WTC11 (cell line): ENCODE measurements around the gene CRYZ. TPM values are rescaled to one million over a fixed set of nuclear protein-coding genes. Genes with fewer than 3 reads are reported as not detected.
A peak's percentile ranks its signal among the peaks of the same experiment; 100 is the strongest.

ENCODE experiments used
- ATAC-seq: fragments of 200-7000 bp; cut with Tn5 transposase; 2 replicates; pipeline ENCODE4 v1.10.0; 2021; ENCODE audit warnings: mild to moderate bottlenecking, moderate library complexity
- CTCF ChIA-PET: fragments of 300-600 bp; sonication (Branson Sonifier 250); formaldehyde crosslinking; loops from one replicate; lab custom pipeline; 2021; ENCODE audit warnings: antibody characterized with exemption; lab: Charles Lee
- POLR2A ChIA-PET: fragments of 350-600 bp; sonication (Branson Sonifier 250); formaldehyde crosslinking; loops from one replicate; lab custom pipeline; 2021; ENCODE audit warnings: antibody characterized with exemption; lab: Charles Lee
- DNase-seq: peaks from one replicate; pipeline ENCODE4 v3.0.0; 2021; ENCODE audit warnings: low spot score
- H3K27ac Mint-ChIP-seq: 2 replicates; pipeline ENCODE4 v1.8.0; 2021; ENCODE audit warnings: mixed read lengths
- H3K27me3 Mint-ChIP-seq: 2 replicates; pipeline ENCODE4 v1.8.0; 2021; ENCODE audit warnings: low read depth, mild to moderate bottlenecking, moderate library complexity, mixed read lengths
- H3K36me3 Mint-ChIP-seq: 2 replicates; pipeline ENCODE4 v1.8.0; 2021; ENCODE audit warnings: mixed read lengths
- H3K4me1 Mint-ChIP-seq: 2 replicates; pipeline ENCODE4 v1.8.0; 2022; ENCODE audit warnings: mixed read lengths
- H3K4me3 Mint-ChIP-seq: 2 replicates; pipeline ENCODE4 v1.8.0; 2021; ENCODE audit warnings: mild to moderate bottlenecking, moderate library complexity, mixed read lengths
- H3K9me3 Mint-ChIP-seq: 2 replicates; pipeline ENCODE4 v1.8.0; 2021; ENCODE audit warnings: mixed read lengths
- ATF1 ChIP-seq: sonication (generic); formaldehyde crosslinking; IDR thresholded peaks from 2 replicates; pipeline ENCODE4 v1.8.1; 2023; ENCODE audit warnings: mild to moderate bottlenecking, moderate library complexity, missing genetic modification reagents
- CDX4 ChIP-seq: fragments of 250-450 bp; sonication (Bioruptor Pico); IDR thresholded peaks from 2 replicates; pipeline ENCODE4 v1.9.0; 2021; ENCODE audit warnings: moderate library complexity, mild to moderate bottlenecking, inconsistent platforms, borderline replicate concordance
- E2F5 ChIP-seq: sonication (generic); formaldehyde crosslinking; IDR thresholded peaks from 2 replicates; pipeline ENCODE4 v1.8.1; 2022; ENCODE audit warnings: mild to moderate bottlenecking, moderate library complexity, missing genetic modification reagents
- ELF4 ChIP-seq: sonication (generic); formaldehyde crosslinking; IDR thresholded peaks from 2 replicates; pipeline ENCODE4 v1.8.1; 2022; ENCODE audit warnings: low read depth, mild to moderate bottlenecking, moderate library complexity, missing genetic modification reagents
- ESRRA ChIP-seq: sonication (generic); formaldehyde crosslinking; IDR thresholded peaks from 2 replicates; pipeline ENCODE4 v1.8.1; 2022; ENCODE audit warnings: mild to moderate bottlenecking, missing genetic modification reagents, borderline replicate concordance
- ETV6 ChIP-seq: sonication (generic); formaldehyde crosslinking; IDR thresholded peaks from 2 replicates; pipeline ENCODE4 v1.8.1; 2022; ENCODE audit warnings: mild to moderate bottlenecking, missing genetic modification reagents
- MXD4 ChIP-seq: fragments of 250-450 bp; sonication (Bioruptor Pico); IDR thresholded peaks from 2 replicates; pipeline ENCODE4 v1.8.0; 2021; ENCODE audit warnings: mild to moderate bottlenecking, moderate library complexity, borderline replicate concordance
- NFYB ChIP-seq: sonication (generic); formaldehyde crosslinking; conservative IDR thresholded peaks from 2 replicates; pipeline ENCODE4 v1.8.0; 2022; ENCODE audit warnings: low read depth, missing genetic modification reagents
- NR1H2 ChIP-seq: sonication (generic); formaldehyde crosslinking; IDR thresholded peaks from 2 replicates; pipeline ENCODE4 v1.9.0; 2021; ENCODE audit warnings: mild to moderate bottlenecking, moderate library complexity, missing genetic modification reagents
- NR2C2 ChIP-seq: sonication (generic); formaldehyde crosslinking; IDR thresholded peaks from 2 replicates; pipeline ENCODE4 v1.8.0; 2022; ENCODE audit warnings: mild to moderate bottlenecking, missing genetic modification reagents
- OVOL2 ChIP-seq: fragments of 250-450 bp; sonication (Bioruptor Pico); IDR thresholded peaks from 2 replicates; pipeline ENCODE4 v1.9.0; 2021; ENCODE audit warnings: mild to moderate bottlenecking, borderline replicate concordance
- SMAD4 ChIP-seq: sonication (generic); formaldehyde crosslinking; IDR thresholded peaks from 2 replicates; pipeline ENCODE4 v1.8.0; 2022; ENCODE audit warnings: mild to moderate bottlenecking, missing genetic modification reagents
- SP1 ChIP-seq: sonication (generic); formaldehyde crosslinking; conservative IDR thresholded peaks from 2 replicates; pipeline ENCODE4 v1.8.1; 2022; ENCODE audit warnings: missing genetic modification reagents
- total RNA-seq: library from RNA; stranded (reverse); gene quantifications from 3 replicates; pipeline ENCODE4 v1.2.3, GENCODE V29; 2021
- TF ChIP-seq, protein P1 (sequence below): sonication (generic); formaldehyde crosslinking; IDR thresholded peaks from 2 replicates; pipeline ENCODE4 v1.8.1; 2023; ENCODE audit warnings: mild to moderate bottlenecking, missing genetic modification reagents, borderline replicate concordance
- TF ChIP-seq, protein P2 (sequence below): sonication (generic); formaldehyde crosslinking; IDR thresholded peaks from 2 replicates; pipeline ENCODE4 v1.8.1; 2022; ENCODE audit warnings: low read depth, mild to moderate bottlenecking, moderate library complexity, missing genetic modification reagents, borderline replicate concordance
- TF ChIP-seq, protein P3 (sequence below): sonication (generic); formaldehyde crosslinking; IDR thresholded peaks from 2 replicates; pipeline ENCODE4 v1.8.1; 2022; ENCODE audit warnings: low read depth, missing genetic modification reagents, borderline replicate concordance
- TF ChIP-seq, protein P4 (sequence below): sonication (generic); formaldehyde crosslinking; conservative IDR thresholded peaks from 2 replicates; pipeline ENCODE4 v1.8.1; 2023; ENCODE audit warnings: mild to moderate bottlenecking, low read depth, missing genetic modification reagents, moderate library complexity

CRYZ gene
- total RNA-seq, 1 experiment from 2014 or later: 42.2 TPM

DNA sequence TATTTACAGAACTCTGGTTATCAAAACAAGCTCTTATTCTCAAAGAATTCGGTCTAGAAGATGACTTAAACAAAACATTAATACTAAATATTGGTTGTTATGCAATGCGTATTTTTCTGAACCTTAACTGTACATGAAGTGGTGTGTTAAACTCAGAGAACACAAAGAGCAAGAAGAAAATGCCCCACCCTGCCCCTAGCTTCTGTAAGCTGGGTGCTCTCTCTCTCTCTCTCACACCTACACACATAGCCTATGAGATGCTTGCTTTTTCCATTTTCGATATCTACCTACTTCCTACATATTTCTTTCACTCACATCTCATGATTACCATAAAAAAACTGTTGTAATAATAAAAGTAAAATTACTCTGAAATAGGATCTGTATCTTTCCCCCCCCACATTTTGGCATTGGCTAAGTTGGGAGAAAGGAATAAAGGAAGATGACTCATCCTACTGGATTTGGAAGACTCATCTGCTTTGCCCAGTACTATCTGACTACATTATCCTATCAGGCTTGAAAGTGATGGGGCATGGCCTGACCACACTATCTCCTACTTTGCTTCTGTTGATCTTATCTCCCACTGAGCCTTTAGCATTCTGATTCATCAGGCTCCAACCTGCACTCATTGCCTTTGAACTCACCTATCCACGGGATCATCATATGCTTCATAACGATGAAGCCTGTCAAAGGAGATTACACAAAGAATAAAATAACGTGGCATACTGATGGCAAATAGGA is 2.9 kb downstream of the CRYZ start:
- no peaks in the 10 kb centered on the region for H3K27me3 Mint-ChIP-seq
- no peak for ATAC-seq
- H3K4me1 Mint-ChIP-seq: peaks cover 31% of the 10 kb centered on the region
- CTCF ChIA-PET: interaction anchor here (0.7 to 1.6 kb wide), 2 partner anchors 37 to 1308 kb away, joined by 4 to 5 read pairs; no protein-coding TSS in a partner anchor
- H3K36me3 Mint-ChIP-seq: peaks cover 38% of the 10 kb centered on the region
- peaks cover 23% of the 10 kb centered on the region for H3K9me3 Mint-ChIP-seq
- H3K4me3 Mint-ChIP-seq: no peak overlapping the region; the same call in 1 of the 2 replicates
- no peak for DNase-seq
- POLR2A ChIA-PET: interaction anchor here (0.7 kb wide), 1 partner anchor 10 kb away, joined by 3 read pairs; no protein-coding TSS in a partner anchor
- TF ChIP-seq ETV6 (CRISPR knock-in tag) (no peak), SP1 (CRISPR knock-in tag) (0 out of 2 replicates have a peak, but pooled peaks have one; percentile 27)
- no peak overlapping the region; the same call in 1 of the 2 replicates for H3K27ac Mint-ChIP-seq

- Mint-ChIP-seq H3K4me3 (no peak overlapping the region), H3K27me3 (no peaks in the 10 kb centered on the region)
- POLR2A ChIA-PET: no interaction called here
- ATAC-seq: no peak
- TF ChIP-seq, protein P1, sequence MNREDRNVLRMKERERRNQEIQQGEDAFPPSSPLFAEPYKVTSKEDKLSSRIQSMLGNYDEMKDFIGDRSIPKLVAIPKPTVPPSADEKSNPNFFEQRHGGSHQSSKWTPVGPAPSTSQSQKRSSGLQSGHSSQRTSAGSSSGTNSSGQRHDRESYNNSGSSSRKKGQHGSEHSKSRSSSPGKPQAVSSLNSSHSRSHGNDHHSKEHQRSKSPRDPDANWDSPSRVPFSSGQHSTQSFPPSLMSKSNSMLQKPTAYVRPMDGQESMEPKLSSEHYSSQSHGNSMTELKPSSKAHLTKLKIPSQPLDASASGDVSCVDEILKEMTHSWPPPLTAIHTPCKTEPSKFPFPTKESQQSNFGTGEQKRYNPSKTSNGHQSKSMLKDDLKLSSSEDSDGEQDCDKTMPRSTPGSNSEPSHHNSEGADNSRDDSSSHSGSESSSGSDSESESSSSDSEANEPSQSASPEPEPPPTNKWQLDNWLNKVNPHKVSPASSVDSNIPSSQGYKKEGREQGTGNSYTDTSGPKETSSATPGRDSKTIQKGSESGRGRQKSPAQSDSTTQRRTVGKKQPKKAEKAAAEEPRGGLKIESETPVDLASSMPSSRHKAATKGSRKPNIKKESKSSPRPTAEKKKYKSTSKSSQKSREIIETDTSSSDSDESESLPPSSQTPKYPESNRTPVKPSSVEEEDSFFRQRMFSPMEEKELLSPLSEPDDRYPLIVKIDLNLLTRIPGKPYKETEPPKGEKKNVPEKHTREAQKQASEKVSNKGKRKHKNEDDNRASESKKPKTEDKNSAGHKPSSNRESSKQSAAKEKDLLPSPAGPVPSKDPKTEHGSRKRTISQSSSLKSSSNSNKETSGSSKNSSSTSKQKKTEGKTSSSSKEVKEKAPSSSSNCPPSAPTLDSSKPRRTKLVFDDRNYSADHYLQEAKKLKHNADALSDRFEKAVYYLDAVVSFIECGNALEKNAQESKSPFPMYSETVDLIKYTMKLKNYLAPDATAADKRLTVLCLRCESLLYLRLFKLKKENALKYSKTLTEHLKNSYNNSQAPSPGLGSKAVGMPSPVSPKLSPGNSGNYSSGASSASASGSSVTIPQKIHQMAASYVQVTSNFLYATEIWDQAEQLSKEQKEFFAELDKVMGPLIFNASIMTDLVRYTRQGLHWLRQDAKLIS (CRISPR knock-in tag): no peak
- TF ChIP-seq, protein P2, sequence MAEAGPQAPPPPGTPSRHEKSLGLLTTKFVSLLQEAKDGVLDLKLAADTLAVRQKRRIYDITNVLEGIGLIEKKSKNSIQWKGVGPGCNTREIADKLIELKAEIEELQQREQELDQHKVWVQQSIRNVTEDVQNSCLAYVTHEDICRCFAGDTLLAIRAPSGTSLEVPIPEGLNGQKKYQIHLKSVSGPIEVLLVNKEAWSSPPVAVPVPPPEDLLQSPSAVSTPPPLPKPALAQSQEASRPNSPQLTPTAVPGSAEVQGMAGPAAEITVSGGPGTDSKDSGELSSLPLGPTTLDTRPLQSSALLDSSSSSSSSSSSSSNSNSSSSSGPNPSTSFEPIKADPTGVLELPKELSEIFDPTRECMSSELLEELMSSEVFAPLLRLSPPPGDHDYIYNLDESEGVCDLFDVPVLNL (CRISPR knock-in tag): no peak
- TF ChIP-seq CDX4 (CRISPR knock-in tag) (no peak), ATF1 (no peak), NR2C2 (CRISPR knock-in tag) (no peak), SMAD4 (CRISPR knock-in tag) (no peak), ESRRA (CRISPR knock-in tag) (no peak), OVOL2 (no peak), NR1H2 (CRISPR knock-in tag) (no peak), MXD4 (CRISPR knock-in tag) (no peak), E2F5 (no peak), ELF4 (CRISPR knock-in tag) (no peak), NFYB (no peak)
- TF ChIP-seq, protein P3, sequence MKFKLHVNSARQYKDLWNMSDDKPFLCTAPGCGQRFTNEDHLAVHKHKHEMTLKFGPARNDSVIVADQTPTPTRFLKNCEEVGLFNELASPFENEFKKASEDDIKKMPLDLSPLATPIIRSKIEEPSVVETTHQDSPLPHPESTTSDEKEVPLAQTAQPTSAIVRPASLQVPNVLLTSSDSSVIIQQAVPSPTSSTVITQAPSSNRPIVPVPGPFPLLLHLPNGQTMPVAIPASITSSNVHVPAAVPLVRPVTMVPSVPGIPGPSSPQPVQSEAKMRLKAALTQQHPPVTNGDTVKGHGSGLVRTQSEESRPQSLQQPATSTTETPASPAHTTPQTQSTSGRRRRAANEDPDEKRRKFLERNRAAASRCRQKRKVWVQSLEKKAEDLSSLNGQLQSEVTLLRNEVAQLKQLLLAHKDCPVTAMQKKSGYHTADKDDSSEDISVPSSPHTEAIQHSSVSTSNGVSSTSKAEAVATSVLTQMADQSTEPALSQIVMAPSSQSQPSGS (CRISPR knock-in tag): no peak
- TF ChIP-seq, protein P4, sequence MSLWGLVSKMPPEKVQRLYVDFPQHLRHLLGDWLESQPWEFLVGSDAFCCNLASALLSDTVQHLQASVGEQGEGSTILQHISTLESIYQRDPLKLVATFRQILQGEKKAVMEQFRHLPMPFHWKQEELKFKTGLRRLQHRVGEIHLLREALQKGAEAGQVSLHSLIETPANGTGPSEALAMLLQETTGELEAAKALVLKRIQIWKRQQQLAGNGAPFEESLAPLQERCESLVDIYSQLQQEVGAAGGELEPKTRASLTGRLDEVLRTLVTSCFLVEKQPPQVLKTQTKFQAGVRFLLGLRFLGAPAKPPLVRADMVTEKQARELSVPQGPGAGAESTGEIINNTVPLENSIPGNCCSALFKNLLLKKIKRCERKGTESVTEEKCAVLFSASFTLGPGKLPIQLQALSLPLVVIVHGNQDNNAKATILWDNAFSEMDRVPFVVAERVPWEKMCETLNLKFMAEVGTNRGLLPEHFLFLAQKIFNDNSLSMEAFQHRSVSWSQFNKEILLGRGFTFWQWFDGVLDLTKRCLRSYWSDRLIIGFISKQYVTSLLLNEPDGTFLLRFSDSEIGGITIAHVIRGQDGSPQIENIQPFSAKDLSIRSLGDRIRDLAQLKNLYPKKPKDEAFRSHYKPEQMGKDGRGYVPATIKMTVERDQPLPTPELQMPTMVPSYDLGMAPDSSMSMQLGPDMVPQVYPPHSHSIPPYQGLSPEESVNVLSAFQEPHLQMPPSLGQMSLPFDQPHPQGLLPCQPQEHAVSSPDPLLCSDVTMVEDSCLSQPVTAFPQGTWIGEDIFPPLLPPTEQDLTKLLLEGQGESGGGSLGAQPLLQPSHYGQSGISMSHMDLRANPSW (CRISPR knock-in tag): no peak
- TF ChIP-seq, all 79 proteins: peak for 0
- H3K36me3 Mint-ChIP-seq: peaks cover 49% of the 10 kb centered on the region
- peaks cover 20% of the 10 kb centered on the region for H3K4me1 Mint-ChIP-seq
- CTCF ChIA-PET: interaction anchor here (0.8 kb wide), 1 partner anchor 39 kb away, joined by 3 read pairs; no protein-coding TSS in a partner anchor
- H3K27ac Mint-ChIP-seq: no peak overlapping the region
- peaks cover 25% of the 10 kb centered on the region for H3K9me3 Mint-ChIP-seq
- DNase-seq: no peak
Observed at GRCh38 chr1:74728736-74729135, 4.1 kb downstream of the CRYZ start.
